NCI-H146 (cell line): ENCODE data around the gene GTF2IRD1.
"Not testable (repeated sequence)": the region's sequence is repeated elsewhere in the genome, so short reads cannot be mapped to it uniquely, and the experiment has no call there.

ENCODE experiments used
- DNase-seq: peaks from one replicate; lab custom pipeline; 2025; lab: John Stamatoyannopoulos, UW

GTF2IRD1 gene

GRCh38 chr7:74430961-74431466 lies 22.7 kb upstream of the GTF2IRD1 start:
- DNase-seq: peak; percentile 14

- DNase-seq: not testable (repeated sequence)
Observed at GRCh38 chr7:74437291-74437571, 16.5 kb upstream of the GTF2IRD1 start.

GRCh38 chr7:74438327-74438726 lies 15.4 kb upstream of the GTF2IRD1 start:
- no peak for DNase-seq

- no peak for DNase-seq
Observed at GRCh38 chr7:74439541-74439940, 14.2 kb upstream of the GTF2IRD1 start.

- not testable (repeated sequence) for DNase-seq
Observed at GRCh38 chr7:74440143-74440542, 13.6 kb upstream of the GTF2IRD1 start.

- no peak for DNase-seq
Observed at GRCh38 chr7:74441801-74442200, 11.9 kb upstream of the GTF2IRD1 start.

GRCh38 chr7:74443543-74444247 lies 10.0 kb upstream of the GTF2IRD1 start:
- peak; percentile 64 for DNase-seq

- DNase-seq: no peak
Observed at GRCh38 chr7:74449144-74449543, 4.6 kb upstream of the GTF2IRD1 start.

- DNase-seq: peak; percentile 39
Observed at GRCh38 chr7:74449809-74450397, 3.8 kb upstream of the GTF2IRD1 start.

GRCh38 chr7:74452748-74453321 lies 871 bp upstream of the GTF2IRD1 start:
- DNase-seq: peak; percentile 49

GRCh38 chr7:74454021-74454924 lies 567 bp downstream of the GTF2IRD1 start:
- peak; percentile 52 for DNase-seq

- no peak for DNase-seq
Observed at GRCh38 chr7:74454925-74455288, 1.2 kb downstream of the GTF2IRD1 start.

GRCh38 chr7:74455291-74455804 lies 1.6 kb downstream of the GTF2IRD1 start:
- DNase-seq: peak; percentile 6

- no peak for DNase-seq
Observed at GRCh38 chr7:74455928-74456327, 2.2 kb downstream of the GTF2IRD1 start.

- DNase-seq: no peak
Observed at GRCh38 chr7:74457007-74457406, 3.3 kb downstream of the GTF2IRD1 start.

- no peak for DNase-seq
Observed at GRCh38 chr7:74461970-74462706, 8.4 kb downstream of the GTF2IRD1 start.

- DNase-seq: peak; percentile 63
Observed at GRCh38 chr7:74462707-74463100, 9.0 kb downstream of the GTF2IRD1 start.

GRCh38 chr7:74464931-74465886 lies 11.5 kb downstream of the GTF2IRD1 start:
- DNase-seq: no peak

GRCh38 chr7:74466196-74466813 lies 12.6 kb downstream of the GTF2IRD1 start:
- DNase-seq: no peak

- DNase-seq: no peak
Observed at GRCh38 chr7:74467876-74468275, 14.2 kb downstream of the GTF2IRD1 start.
